ACHN (cell line): ENCODE results near the gene OR1J2.
A peak's percentile ranks its signal among the peaks of the same experiment; 100 is the strongest.
"Not testable (repeated sequence)": the region's sequence is repeated elsewhere in the genome, so short reads cannot be mapped to it uniquely, and the experiment has no call there.

Experiments used
- DNase-seq: peaks from one replicate; pipeline ENCODE4 v3.0.0-alpha.2; 2015
- in situ Hi-C: cut with HindIII; loops from 2 replicates; pipeline ENCODE4 v1.10.0; 2017; ENCODE audit warnings: low sequenced_read_pairs, low pct_ligation_motif_present, low pct_unique_long_range_greater_than_20kb

Gene OR1J2

GRCh38 chr9:122510502-122510901 lies at the start of gene OR1J2:
Gene OR1J2, plus strand, starts transcription at chr9:122510802. Its CDS starts 0 bp downstream, at chr9:122510802.
- DNase-seq: no peak
- in situ Hi-C loops: no loop called here

GRCh38 chr9:122463828-122464632 lies 46.6 kb upstream of the OR1J2 start:
- no peak for DNase-seq
- in situ Hi-C loops: no loop called here

GRCh38 chr9:122464633-122465567 lies 45.7 kb upstream of the OR1J2 start:
- peak; percentile 74 for DNase-seq
- in situ Hi-C loops: no loop called here

- DNase-seq: no peak
- in situ Hi-C loops: no loop called here
These were observed 44.1 kb upstream of the OR1J2 start for GRCh38 chr9:122466456-122466855.

- no peak for DNase-seq
- in situ Hi-C loops: no loop called here
These were observed 41.9 kb upstream of the OR1J2 start for GRCh38 chr9:122468735-122469134.

GRCh38 chr9:122474561-122474960 lies 36.0 kb upstream of the OR1J2 start:
- DNase-seq: no peak
- in situ Hi-C loops: no loop called here

- in situ Hi-C loops: no loop called here
These were observed 34.9 kb upstream of the OR1J2 start for GRCh38 chr9:122475717-122476116.

GRCh38 chr9:122477346-122477745 lies 33.3 kb upstream of the OR1J2 start:
- DNase-seq: no peak

More at GRCh38 chr9:122475717-122476116, 34.9 kb upstream of the OR1J2 start:
- DNase-seq: no peak

GRCh38 chr9:122477826-122478225 lies 32.8 kb upstream of the OR1J2 start, which contains the start of gene OR1J1:
Gene OR1J1, minus strand, starts transcription at chr9:122477926. Its CDS starts 0 bp downstream, at chr9:122477926.
- DNase-seq: no peak
- in situ Hi-C loops: no loop called here

More at GRCh38 chr9:122477346-122477745, 33.3 kb upstream of the OR1J2 start:
- in situ Hi-C loops: no loop called here

- DNase-seq: no peak
- in situ Hi-C loops: no loop called here
These were observed 31.5 kb upstream of the OR1J2 start for GRCh38 chr9:122479062-122479461.

GRCh38 chr9:122498883-122499288 lies 11.7 kb upstream of the OR1J2 start:
- in situ Hi-C loops: no loop called here
- peak; percentile 41 for DNase-seq

- DNase-seq: no peak
- in situ Hi-C loops: no loop called here
These were observed 3.6 kb upstream of the OR1J2 start for GRCh38 chr9:122506964-122507363.

GRCh38 chr9:122518226-122518625 lies 7.6 kb downstream of the OR1J2 start:
- in situ Hi-C loops: no loop called here
- DNase-seq: no peak

- in situ Hi-C loops: no loop called here
- DNase-seq: no peak
These were observed 8.2 kb downstream of the OR1J2 start, which contains the start of gene OR1J4 for GRCh38 chr9:122518841-122519240. Gene OR1J4, plus strand, starts transcription at chr9:122519141. Its CDS starts 0 bp downstream, at chr9:122519141.

GRCh38 chr9:122519376-122519775 lies 8.8 kb downstream of the OR1J2 start:
- no peak for DNase-seq
- in situ Hi-C loops: no loop called here

- no peak for DNase-seq
- in situ Hi-C loops: no loop called here
These were observed 16.0 kb downstream of the OR1J2 start for GRCh38 chr9:122526602-122527001.

GRCh38 chr9:122527193-122527592 lies 16.6 kb downstream of the OR1J2 start, which contains the start of gene OR1N1:
Gene OR1N1, minus strand, starts transcription at chr9:122527293. Its CDS starts 0 bp downstream, at chr9:122527293.
- in situ Hi-C loops: no loop called here
- no peak for DNase-seq

- DNase-seq, in situ Hi-C loops: not testable (repeated sequence)
These were observed 20.6 kb downstream of the OR1J2 start for GRCh38 chr9:122531157-122531556.

- in situ Hi-C loops: no loop called here
- no peak for DNase-seq
These were observed 25.5 kb downstream of the OR1J2 start for GRCh38 chr9:122536134-122536533.
